CD14-positive monocyte (primary cell): ENCODE data around the gene MINDY4B. TPM values are rescaled to one million over a fixed set of nuclear protein-coding genes. Genes with fewer than 3 reads are reported as not detected.

Experiments
- DNase-seq, 3 donors: peaks; one replicate each; pipeline ENCODE4 v3.0.0-alpha.2; 2011 to 2022
- H2AFZ ChIP-seq: 2 replicates; pipeline ENCODE4 v1.6.0; 2012; ENCODE audit warnings: mild to moderate bottlenecking, low read depth, low read length, inconsistent platforms; ENCODE audit not compliant: insufficient read depth, poor library complexity, severe bottlenecking
- H3K27ac ChIP-seq, 2 donors: 1 replicate in 1 of 2; 2 replicates in 1 of 2; pipeline ENCODE4 v1.5.1; 2012 to 2013; ENCODE audit warnings: low read length in 2 of 2, control low read depth in 1 of 2, inconsistent platforms in 1 of 2, low read depth in 1 of 2, mild to moderate bottlenecking in 1 of 2
- H3K27me3 ChIP-seq, 2 donors: one replicate each; pipeline versions ENCODE4 v1.6.0 to v1.6.1; 2011 to 2013; ENCODE audit warnings: low read length in 2 of 2; ENCODE audit not compliant: control insufficient read depth in 2 of 2, insufficient read depth in 2 of 2
- H3K36me3 ChIP-seq, 2 donors: replicated peaks in 1 of 2; 1 replicate in 1 of 2; 2 replicates in 1 of 2; pipeline versions ENCODE4 v1.5.1 to v1.6.1; 2012 to 2013; ENCODE audit warnings: low read length in 2 of 2, control low read depth in 1 of 2, inconsistent platforms in 1 of 2, mild to moderate bottlenecking in 1 of 2; ENCODE audit not compliant: insufficient read depth in 2 of 2, control insufficient read depth in 1 of 2
- H3K4me1 ChIP-seq, 2 donors: 1 replicate in 1 of 2; 2 replicates in 1 of 2; pipeline versions ENCODE4 v1.5.1 to v1.6.1; 2012 to 2013; ENCODE audit warnings: low read length in 2 of 2, control low read depth in 1 of 2, inconsistent platforms in 1 of 2, mild to moderate bottlenecking in 1 of 2, moderate library complexity in 1 of 2; ENCODE audit not compliant: insufficient read depth in 2 of 2, control insufficient read depth in 1 of 2
- H3K4me2 ChIP-seq: replicated peaks from 2 replicates; pipeline ENCODE3; 2012; ENCODE audit warnings: low read length, moderate library complexity, mild to moderate bottlenecking; ENCODE audit not compliant: poor library complexity, severe bottlenecking; ENCODE audit errors: extremely low read depth
- H3K4me3 ChIP-seq, 3 experiments: fragments of 200-600 bp in 1 of 3; sonication (generic) in 1 of 3; replicated peaks in 1 of 3; 1 replicate in 2 of 3; 2 replicates in 1 of 3; pipeline ENCODE4 v1.5.1; 2011 to 2013; ENCODE audit warnings: low read length in 3 of 3, mild to moderate bottlenecking in 3 of 3, control low read depth in 2 of 3, low read depth in 2 of 3, inconsistent platforms in 1 of 3, moderate library complexity in 1 of 3
- H3K79me2 ChIP-seq: 2 replicates; pipeline ENCODE4 v1.6.0; 2012; ENCODE audit warnings: mild to moderate bottlenecking, control low read depth, inconsistent platforms, low read length, moderate library complexity; ENCODE audit not compliant: insufficient read depth
- H3K9ac ChIP-seq: 2 replicates; pipeline ENCODE4 v1.6.0; 2017; ENCODE audit warnings: low read length, mild to moderate bottlenecking; ENCODE audit not compliant: insufficient read depth, poor library complexity, severe bottlenecking
- H3K9me3 ChIP-seq, 2 donors: replicated peaks in 1 of 2; 1 replicate in 1 of 2; 2 replicates in 1 of 2; pipeline versions ENCODE4 v1.5.1 to v1.6.1; 2012 to 2013; ENCODE audit warnings: low read length in 2 of 2, control low read depth in 1 of 2; ENCODE audit not compliant: control insufficient read depth in 1 of 2, insufficient read depth in 1 of 2
- H4K20me1 ChIP-seq: 2 replicates; pipeline ENCODE4 v1.6.0; 2012; ENCODE audit warnings: mild to moderate bottlenecking, low read length, control low read depth, moderate library complexity; ENCODE audit not compliant: insufficient read depth
- H3K27ac Mint-ChIP-seq, 7 donors: one replicate each; pipeline ENCODE4 v1.8.0; 2020; ENCODE audit warnings: mild to moderate bottlenecking in 7 of 7, mixed read lengths in 7 of 7, moderate library complexity in 6 of 7, inconsistent platforms in 2 of 7
- H3K27me3 Mint-ChIP-seq, 3 donors: one replicate each; pipeline ENCODE4 v1.8.0; 2021 to 2022; ENCODE audit warnings: low read depth in 3 of 3, mild to moderate bottlenecking in 3 of 3, mixed read lengths in 3 of 3, moderate library complexity in 3 of 3, inconsistent platforms in 1 of 3
- H3K36me3 Mint-ChIP-seq, 2 donors: one replicate each; pipeline ENCODE4 v1.8.0; 2020; ENCODE audit warnings: mixed read lengths in 2 of 2, inconsistent platforms in 1 of 2, mild to moderate bottlenecking in 1 of 2
- H3K4me1 Mint-ChIP-seq: one replicate; pipeline ENCODE4 v1.8.0; 2020; ENCODE audit warnings: mild to moderate bottlenecking, mixed read lengths
- H3K4me3 Mint-ChIP-seq, 2 donors: one replicate each; pipeline ENCODE4 v1.8.0; 2020; ENCODE audit warnings: mild to moderate bottlenecking in 2 of 2, mixed read lengths in 2 of 2, moderate library complexity in 1 of 2
- H3K9me3 Mint-ChIP-seq, 7 donors: one replicate each; pipeline ENCODE4 v1.8.0; 2020 to 2022; ENCODE audit warnings: mixed read lengths in 7 of 7, mild to moderate bottlenecking in 6 of 7, moderate library complexity in 6 of 7, inconsistent platforms in 2 of 7
- CTCF ChIP-seq: fragments of 200-600 bp; IDR thresholded peaks from one replicate; pipeline ENCODE4 v1.8.0; 2022; ENCODE audit warnings: antibody characterized with exemption, mild to moderate bottlenecking
- WGBS: methylation state at CpG from one replicate; pipeline ENCODE4 v1.1.5; 2013; ENCODE audit warnings: missing lambda C conversion rate; ENCODE audit not compliant: insufficient coverage; 5-methylcytosine and 5-hydroxymethylcytosine counted together
- intact Hi-C, 2 donors: fragments of 100-400 bp; cut with micrococcal nuclease; formaldehyde crosslinking; loops; one replicate each; pipeline versions ENCODE4 v1.15.0 to v1.15.1; 2023
- polyA plus RNA-seq, 3 donors: library from polyadenylated mRNA; depleted of rRNA in 1 of 3; unstranded in 2 of 3; stranded (reverse) in 1 of 3; fragments of 300-500 nt in 2 of 3; fragments of >200 nt in 1 of 3; fragmentation: Illumina TruSeq in 2 of 3; gene quantifications; 1 replicate in 2 of 3; 2 replicates in 1 of 3; pipeline ENCODE4 v1.2.3, GENCODE V29; 2012 to 2021

MINDY4B gene
- polyA plus RNA-seq, 3 donors, result not detected

- Histone ChIP-seq H3K27me3 (no peaks in the 10 kb centered on the region), H4K20me1 (no peaks in the 10 kb centered on the region), H3K79me2 (no peaks in the 10 kb centered on the region), H3K36me3 (no peaks in the 10 kb centered on the region), H3K27ac (no peak overlapping the region), H3K9ac (no peak overlapping the region), H3K4me2 (no peak overlapping the region), H3K9me3 (no peaks in the 10 kb centered on the region), H3K4me3 (no peak overlapping the region), H3K4me1 (peaks cover 23 to 32% of the 10 kb centered on the region in 2 donors), H2AFZ (no peak overlapping the region)
- H3K4me3 Mint-ChIP-seq, result peak overlapping the region in 1 of 2 donors; percentile 26
- intact Hi-C loops, result loop anchor here in 1 of 2 donors (10.0 kb wide), 1 partner anchor 267 kb away; no protein-coding TSS in a partner anchor
- peaks cover 32% of the 10 kb centered on the region for H3K4me1 Mint-ChIP-seq
- H3K9me3 Mint-ChIP-seq, result no peaks in the 10 kb centered on the region
- H3K27ac Mint-ChIP-seq, result peak overlapping the region in 1 of 7 donors; percentile 61
- H3K36me3 Mint-ChIP-seq, result no peaks in the 10 kb centered on the region
- no peak for TF ChIP-seq CTCF
- WGBS, result 60% methylated on average over 1 of the region's 3 CpGs
- peak in 1 of 3 donors; percentile 27 for DNase-seq
- no peaks in the 10 kb centered on the region for H3K27me3 Mint-ChIP-seq
These were observed 27.9 kb downstream of the MINDY4B start for GRCh38 chr3:150877303-150877702.

- Histone ChIP-seq H3K27ac (no peak overlapping the region), H3K4me2 (no peak overlapping the region), H4K20me1 (no peaks in the 10 kb centered on the region), H3K9me3 (no peaks in the 10 kb centered on the region), H2AFZ (no peak overlapping the region), H3K4me3 (no peak overlapping the region), H3K4me1 (peaks cover 23 to 27% of the 10 kb centered on the region in 2 donors), H3K36me3 (no peaks in the 10 kb centered on the region), H3K9ac (no peak overlapping the region), H3K27me3 (no peaks in the 10 kb centered on the region), H3K79me2 (no peaks in the 10 kb centered on the region)
- intact Hi-C loops, result loop anchor here in 1 of 2 donors (10.0 kb wide), 1 partner anchor 268 kb away; no protein-coding TSS in a partner anchor
- WGBS, result 90% methylated on average over 2 of the region's 6 CpGs
- TF ChIP-seq CTCF, result no peak
- H3K9me3 Mint-ChIP-seq, result no peaks in the 10 kb centered on the region
- H3K36me3 Mint-ChIP-seq, result no peaks in the 10 kb centered on the region
- DNase-seq, result no peak
- no peak overlapping the region for H3K4me3 Mint-ChIP-seq
- H3K27ac Mint-ChIP-seq, result peak overlapping the region in 2 of 7 donors; percentile 35 to 51
- peaks cover 30% of the 10 kb centered on the region for H3K4me1 Mint-ChIP-seq
- H3K27me3 Mint-ChIP-seq, result no peaks in the 10 kb centered on the region
These were observed 28.5 kb downstream of the MINDY4B start for GRCh38 chr3:150876611-150877265.
